HL-60 (cell line): ENCODE measurements around the gene HAUS1.
"Not testable (repeated sequence)": the region's sequence is repeated elsewhere in the genome, so short reads cannot be mapped to it uniquely, and the experiment has no call there.

Source experiments
- DNase-seq, 2 experiments: peaks; one replicate each; pipeline ENCODE4 v3.0.0-alpha.2; 2010 to 2020; ENCODE audit warnings: low read depth in 1 of 2, low spot score in 1 of 2
- H3K27ac ChIP-seq: fragments of 250-450 bp; sonication (Bioruptor Pico); replicated peaks from 2 replicates; pipeline ENCODE4 v1.5.1; 2020; ENCODE audit warnings: mild to moderate bottlenecking, moderate library complexity
- H3K27me3 ChIP-seq: fragments of 250-450 bp; sonication (Bioruptor Pico); 2 replicates; pipeline ENCODE4 v1.5.1; 2021; ENCODE audit warnings: mild to moderate bottlenecking, moderate library complexity; ENCODE audit not compliant: insufficient read depth, poor library complexity, severe bottlenecking
- H3K4me3 ChIP-seq: replicated peaks from 2 replicates; pipeline ENCODE4 v1.5.1; 2011; ENCODE audit warnings: mild to moderate bottlenecking, control low read depth, low read length; ENCODE audit not compliant: insufficient read depth
- GABPA ChIP-seq: IDR thresholded peaks from 2 replicates; pipeline ENCODE4 v1.6.1; 2012; ENCODE audit warnings: low read depth
- POLR2AphosphoS5 ChIP-seq: IDR thresholded peaks from 2 replicates; pipeline ENCODE4 v1.6.1; 2012; ENCODE audit warnings: low read depth
- REST ChIP-seq: IDR thresholded peaks from 2 replicates; pipeline ENCODE4 v1.6.1; 2012; ENCODE audit warnings: low read depth; ENCODE audit not compliant: insufficient replicate concordance
- SPI1 ChIP-seq: IDR thresholded peaks from 2 replicates; pipeline ENCODE4 v1.6.1; 2012; ENCODE audit warnings: low read depth, mild to moderate bottlenecking, borderline replicate concordance
- TF ChIP-seq, protein P1 (sequence below): IDR thresholded peaks from one replicate; pipeline ENCODE4 v1.5.1; 2011; ENCODE audit warnings: low read length, control low read depth, inconsistent platforms; ENCODE audit not compliant: insufficient read depth

Gene HAUS1

GRCh38 chr18:46130061-46130460, 25.9 kb downstream of the HAUS1 start:
- Histone ChIP-seq H3K27ac (no peak overlapping the region), H3K27me3 (no peaks in the 10 kb centered on the region), H3K4me3 (no peak overlapping the region)
- TF ChIP-seq SPI1 (no peak), REST (no peak), GABPA (no peak), POLR2AphosphoS5 (no peak)
- TF ChIP-seq, protein P1, sequence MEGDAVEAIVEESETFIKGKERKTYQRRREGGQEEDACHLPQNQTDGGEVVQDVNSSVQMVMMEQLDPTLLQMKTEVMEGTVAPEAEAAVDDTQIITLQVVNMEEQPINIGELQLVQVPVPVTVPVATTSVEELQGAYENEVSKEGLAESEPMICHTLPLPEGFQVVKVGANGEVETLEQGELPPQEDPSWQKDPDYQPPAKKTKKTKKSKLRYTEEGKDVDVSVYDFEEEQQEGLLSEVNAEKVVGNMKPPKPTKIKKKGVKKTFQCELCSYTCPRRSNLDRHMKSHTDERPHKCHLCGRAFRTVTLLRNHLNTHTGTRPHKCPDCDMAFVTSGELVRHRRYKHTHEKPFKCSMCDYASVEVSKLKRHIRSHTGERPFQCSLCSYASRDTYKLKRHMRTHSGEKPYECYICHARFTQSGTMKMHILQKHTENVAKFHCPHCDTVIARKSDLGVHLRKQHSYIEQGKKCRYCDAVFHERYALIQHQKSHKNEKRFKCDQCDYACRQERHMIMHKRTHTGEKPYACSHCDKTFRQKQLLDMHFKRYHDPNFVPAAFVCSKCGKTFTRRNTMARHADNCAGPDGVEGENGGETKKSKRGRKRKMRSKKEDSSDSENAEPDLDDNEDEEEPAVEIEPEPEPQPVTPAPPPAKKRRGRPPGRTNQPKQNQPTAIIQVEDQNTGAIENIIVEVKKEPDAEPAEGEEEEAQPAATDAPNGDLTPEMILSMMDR, result no peak
- no peak for DNase-seq

GRCh38 chr18:46130549-46130948, 26.4 kb downstream of the HAUS1 start:
- DNase-seq, H3K27me3 ChIP-seq, H3K27ac ChIP-seq, H3K4me3 ChIP-seq: not testable (repeated sequence)

DNA sequence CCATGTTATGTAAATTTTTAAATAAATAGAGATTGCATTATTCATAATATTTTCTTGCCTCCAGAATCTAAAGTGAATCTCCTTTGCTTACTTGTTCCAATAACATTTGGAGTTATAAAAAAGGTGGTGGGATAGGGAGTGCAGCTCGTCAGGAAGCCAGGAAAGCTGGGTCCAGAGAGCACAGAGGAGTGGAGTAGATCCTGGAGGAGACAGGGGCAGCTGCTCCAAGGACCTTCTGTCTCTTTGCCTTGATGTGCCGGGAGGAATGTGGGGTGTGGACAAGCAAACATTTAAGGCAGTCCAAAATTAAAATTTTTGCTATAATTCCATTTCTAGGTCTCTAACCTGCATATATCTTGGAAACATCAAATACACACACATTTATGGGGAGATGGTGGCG, 29.3 kb downstream of the HAUS1 start:
- TF ChIP-seq GABPA (no peak), REST (no peak)
- Histone ChIP-seq H3K27ac (no peak overlapping the region), H3K27me3 (no peaks in the 10 kb centered on the region), H3K4me3 (no peak overlapping the region)
- DNase-seq, result no peak

GRCh38 chr18:46134920-46135675, 30.9 kb downstream of the HAUS1 start:
- Histone ChIP-seq H3K4me3 (no peak overlapping the region), H3K27ac (no peak overlapping the region), H3K27me3 (no peaks in the 10 kb centered on the region)
- DNase-seq, result no peak
- TF ChIP-seq POLR2AphosphoS5, result no peak
- TF ChIP-seq GABPA, result no peak
- TF ChIP-seq REST, result no peak
- no peak for TF ChIP-seq SPI1
- TF ChIP-seq, protein P1, result no peak
